ENCODE data around the gene FANCF. TPM values are rescaled to one million over a fixed set of nuclear protein-coding genes. Genes with fewer than 3 reads are reported as not detected.

Gene FANCF
- total RNA-seq, 1 donor from 2014 or later: 18.2 TPM

DNA sequence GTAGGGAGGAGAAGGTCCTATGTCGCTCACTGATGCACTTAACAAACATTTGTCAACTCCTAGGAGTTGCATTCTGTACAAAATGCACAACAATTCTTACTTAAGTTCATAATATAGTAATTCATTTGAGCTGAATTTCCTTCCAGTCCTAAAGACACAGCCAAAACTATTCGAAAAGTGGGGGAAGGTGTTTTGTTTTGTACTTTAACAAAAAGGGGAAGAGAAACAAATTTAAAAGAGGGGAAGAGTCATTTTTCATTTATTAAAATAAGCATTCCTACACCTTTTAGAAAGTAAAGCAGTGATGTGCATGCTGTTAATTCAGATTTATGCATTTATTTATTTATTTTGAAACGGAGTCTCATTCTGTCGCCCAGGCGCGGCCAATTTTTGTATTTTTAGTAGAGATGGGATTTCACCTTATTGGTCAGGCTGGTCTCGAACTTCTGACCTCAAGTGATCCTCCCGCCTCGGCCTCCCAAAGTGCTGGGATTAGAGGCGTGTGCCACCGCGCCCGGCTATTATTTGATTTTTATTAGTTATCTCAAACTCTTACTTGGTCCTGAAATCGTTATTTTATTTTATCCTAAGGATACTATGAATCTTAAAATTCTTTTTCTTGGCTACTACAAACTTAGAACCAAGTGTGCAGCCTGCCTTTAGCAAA, 1.1 kb upstream of the FANCF start:
- intact Hi-C loops (cut with micrococcal nuclease): loop anchor here (5.0 kb wide), 1 partner anchor 161 kb away; no protein-coding TSS in a partner anchor

- intact Hi-C loops (cut with micrococcal nuclease): loop anchor here (1.0 to 5.0 kb wide), 4 partner anchors 78 to 291 kb away; partner anchors contain the start of gene SVIP
Measured at GRCh38 chr11:22624742-22625447, 728 bp downstream of the FANCF start.

DNA sequence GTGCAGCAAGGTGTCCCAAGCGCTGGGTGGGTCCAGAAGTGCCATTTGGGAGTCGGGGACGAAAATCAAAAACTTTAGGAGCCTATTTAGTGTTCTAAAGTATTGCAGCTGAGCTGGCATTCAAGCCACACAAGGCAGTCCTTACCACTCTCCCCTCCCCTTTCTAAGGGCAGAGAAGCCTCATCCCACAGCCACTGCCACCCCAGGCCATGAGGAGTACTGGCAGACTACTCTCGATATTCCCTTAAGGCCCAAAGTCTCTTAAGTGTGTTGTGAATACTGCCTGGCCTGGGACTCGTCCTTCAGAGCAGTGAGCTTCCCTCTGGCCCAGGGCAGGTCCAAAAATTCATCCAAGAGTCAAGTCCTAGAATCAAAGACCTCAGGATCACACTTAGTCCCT, 7.8 kb downstream of the FANCF start:
- intact Hi-C loops (cut with micrococcal nuclease): no loop called here

GRCh38 chr11:22603933-22604332, 21.7 kb downstream of the FANCF start:
- intact Hi-C loops (cut with micrococcal nuclease): no loop called here

- intact Hi-C loops (cut with micrococcal nuclease): no loop called here
Measured at GRCh38 chr11:22602504-22602903, 23.1 kb downstream of the FANCF start.

GRCh38 chr11:22599458-22599857, 26.2 kb downstream of the FANCF start:
- intact Hi-C loops (cut with micrococcal nuclease): no loop called here

- intact Hi-C loops (cut with micrococcal nuclease): no loop called here
Measured at GRCh38 chr11:22597062-22597461, 28.6 kb downstream of the FANCF start.

- intact Hi-C loops (cut with micrococcal nuclease): no loop called here
Measured at GRCh38 chr11:22584976-22585375, 40.6 kb downstream of the FANCF start.

DNA sequence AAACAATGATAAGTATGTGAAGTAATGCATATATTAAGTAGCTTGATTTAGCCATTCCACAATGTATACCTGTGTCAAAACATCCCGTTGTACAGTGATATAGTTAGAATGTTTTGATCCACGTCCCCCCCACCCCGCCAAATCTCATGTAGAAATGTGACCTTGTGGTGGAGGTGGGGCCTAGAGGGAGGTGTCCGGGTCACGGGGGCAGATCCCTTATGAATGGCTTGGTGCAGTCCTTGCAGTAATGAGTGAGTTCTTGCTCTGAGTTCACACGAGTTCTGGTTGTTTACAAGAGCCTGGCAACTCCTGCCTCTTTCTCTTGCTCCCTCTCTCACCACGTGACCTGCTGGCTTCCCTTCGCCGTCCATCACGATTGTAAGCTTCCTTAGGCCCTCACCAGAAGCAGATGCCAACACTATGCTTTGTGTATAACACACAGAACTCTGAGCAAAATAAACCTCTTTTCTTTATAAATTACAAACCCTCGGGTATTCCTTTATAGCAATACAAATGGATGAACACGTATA, 41.6 kb downstream of the FANCF start:
- intact Hi-C loops (cut with micrococcal nuclease): no loop called here

GRCh38 chr11:22582151-22582410, 43.5 kb downstream of the FANCF start:
- intact Hi-C loops (cut with micrococcal nuclease): no loop called here

GRCh38 chr11:22581354-22582150, 44.1 kb downstream of the FANCF start:
- intact Hi-C loops (cut with micrococcal nuclease): no loop called here

DNA sequence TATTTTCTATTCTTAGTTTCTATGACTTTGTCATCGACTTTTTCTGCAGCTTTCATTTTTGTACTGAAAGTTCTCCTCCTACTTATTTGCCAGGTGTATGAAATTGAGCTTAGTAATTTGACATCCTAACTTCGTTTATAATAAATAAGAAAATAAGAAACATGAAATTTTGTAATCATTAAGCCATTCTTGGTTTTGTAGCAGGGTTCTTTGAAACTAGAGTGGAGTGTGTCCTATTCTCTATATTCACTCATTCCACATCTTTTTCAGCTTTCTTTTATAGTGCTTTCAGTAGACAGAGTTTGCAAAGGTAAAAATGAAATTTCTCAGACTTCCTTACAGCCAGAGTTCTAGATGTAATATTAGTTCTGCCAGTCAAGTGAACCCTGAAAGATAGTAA, 47.8 kb downstream of the FANCF start:
- intact Hi-C loops (cut with micrococcal nuclease): no loop called here

Other genes starting within 250 kb of the FANCF start
- 2.0 and 2.9 TPM in 2 replicates for gene GAS2, start 40.8 kb upstream of the FANCF start, total RNA-seq
- 34.2 and 37.1 TPM in 2 replicates for gene SVIP, start 204.0 kb upstream of the FANCF start, total RNA-seq
- gene CCDC179, start 234.7 kb upstream of the FANCF start, total RNA-seq: not detected in 2 replicates

Measured in T-helper 1 cell treated with Interleukin-12 subunit alpha and Interleukin-12 subunit beta and Interleukin-4 antibody, amounts not matched to agents 30 ng/mL and 1 ng/mL, for 36 hours (primary cell).